OCI-LY3 (cell line): ENCODE results near the gene KCNMB1.

Experiments used
- H2AFZ ChIP-seq: fragments of 200-600, 300-600 bp; shearing (Covaris generic); 2 replicates; pipeline ENCODE4 v1.6.0; 2014; ENCODE audit warnings: antibody characterized with exemption, low read depth, low read length
- H3K27ac ChIP-seq: fragments of 200-600, 300-600 bp; sonication (generic); 2 replicates; pipeline ENCODE4 v1.5.1; 2014; ENCODE audit warnings: mild to moderate bottlenecking, low read length, moderate library complexity, mixed read lengths
- H3K27me3 ChIP-seq: fragments of 200-600, 300-600 bp; sonication (generic); 2 replicates; pipeline ENCODE4 v1.6.1; 2014; ENCODE audit warnings: low read depth, low read length, mixed read lengths
- H3K36me3 ChIP-seq: fragments of 200-600, 300-600 bp; sonication (generic); replicated peaks from 2 replicates; pipeline ENCODE3; 2014; ENCODE audit warnings: low read depth, low read length, mixed read lengths
- H3K4me1 ChIP-seq: fragments of 300-600, 200-600 bp; sonication (generic); 2 replicates; pipeline ENCODE4 v1.6.1; 2014; ENCODE audit warnings: low read length, mixed read lengths
- H3K4me2 ChIP-seq: fragments of 200-600, 300-600 bp; sonication (generic); 2 replicates; pipeline ENCODE4 v1.6.1; 2014; ENCODE audit warnings: low read length, mixed read lengths
- H3K4me3 ChIP-seq: fragments of 300-600, 200-600 bp; sonication (generic); 2 replicates; pipeline ENCODE4 v1.5.1; 2014; ENCODE audit warnings: antibody characterized with exemption, mild to moderate bottlenecking, low read length, moderate library complexity
- H3K79me2 ChIP-seq: fragments of 300-600, 200-600 bp; shearing (Covaris generic); 2 replicates; pipeline ENCODE4 v1.6.1; 2014; ENCODE audit warnings: mild to moderate bottlenecking, low read length, mixed read lengths
- H3K9ac ChIP-seq: fragments of 300-600, 200-600 bp; shearing (Covaris generic); 2 replicates; pipeline ENCODE4 v1.6.0; 2014; ENCODE audit warnings: mild to moderate bottlenecking, low read length, moderate library complexity
- H3K9me3 ChIP-seq: fragments of 200-600, 300-600 bp; shearing (Covaris generic); 2 replicates; pipeline ENCODE4 v1.6.1; 2014; ENCODE audit warnings: low read length, mixed read lengths; ENCODE audit not compliant: insufficient read depth
- H4K20me1 ChIP-seq: fragments of 200-600, 300-600 bp; sonication (generic); 2 replicates; pipeline ENCODE4 v1.6.1; 2016; ENCODE audit warnings: low read length, mixed read lengths; ENCODE audit not compliant: insufficient read depth
- CTCF ChIP-seq: fragments of 200-600, 300-600 bp; sonication (generic); IDR thresholded peaks from 2 replicates; pipeline ENCODE4 v1.5.1; 2014; ENCODE audit warnings: antibody characterized with exemption, low read length, low read depth
- EZH2phosphoT487 ChIP-seq: fragments of 200-600 bp; shearing (Covaris generic); IDR thresholded peaks from 2 replicates; pipeline ENCODE4 v1.6.1; 2018; ENCODE audit warnings: antibody characterized with exemption, mixed run types, low read depth

Gene KCNMB1

GRCh38 chr5:170389550-170389892 is 354 bp upstream of the KCNMB1 start:
- peak overlapping the region; percentile 29; the same call in 1 of the 2 replicates for H3K9ac ChIP-seq
- peak overlapping the region; percentile 79 for H2AFZ ChIP-seq
- no peak overlapping the region for H3K27ac ChIP-seq
- H3K4me3 ChIP-seq, result peak overlapping the region; percentile 44
- H3K4me2 ChIP-seq, result peak overlapping the region; percentile 52
- no peaks in the 10 kb centered on the region for H3K79me2 ChIP-seq
- H3K36me3 ChIP-seq, result no peaks in the 10 kb centered on the region
- no peak for TF ChIP-seq EZH2phosphoT487
- TF ChIP-seq CTCF, result no peak
- no peaks in the 10 kb centered on the region for H3K9me3 ChIP-seq
- H4K20me1 ChIP-seq, result no peaks in the 10 kb centered on the region
- H3K27me3 ChIP-seq, result peaks cover under 1% of the 10 kb centered on the region; the same call in 1 of the 2 replicates
- peaks cover 58% of the 10 kb centered on the region for H3K4me1 ChIP-seq

- Histone ChIP-seq H3K27ac (no peak overlapping the region), H3K9me3 (no peaks in the 10 kb centered on the region), H2AFZ (no peak overlapping the region), H4K20me1 (no peaks in the 10 kb centered on the region), H3K36me3 (no peaks in the 10 kb centered on the region), H3K4me2 (peak overlapping the region; percentile 52), H3K4me1 (peaks cover 48% of the 10 kb centered on the region), H3K9ac (no peak overlapping the region), H3K27me3 (no peaks in the 10 kb centered on the region), H3K79me2 (no peaks in the 10 kb centered on the region), H3K4me3 (peak overlapping the region; percentile 44; the same call in 1 of the 2 replicates)
- TF ChIP-seq EZH2phosphoT487 (no peak), CTCF (no peak)
Measured at GRCh38 chr5:170387775-170388639, 1.2 kb downstream of the KCNMB1 start.

GRCh38 chr5:170386743-170387395 is 2.3 kb downstream of the KCNMB1 start:
- no peaks in the 10 kb centered on the region for H3K27me3 ChIP-seq
- H3K9me3 ChIP-seq, result no peaks in the 10 kb centered on the region
- H4K20me1 ChIP-seq, result no peaks in the 10 kb centered on the region
- H2AFZ ChIP-seq, result 0 out of 2 replicates have a peak overlapping the region, but pooled peaks have one; percentile 1
- no peaks in the 10 kb centered on the region for H3K36me3 ChIP-seq
- H3K4me2 ChIP-seq, result peak overlapping the region; percentile 52
- H3K27ac ChIP-seq, result no peak overlapping the region
- no peak overlapping the region for H3K9ac ChIP-seq
- peaks cover 46% of the 10 kb centered on the region for H3K4me1 ChIP-seq
- no peaks in the 10 kb centered on the region for H3K79me2 ChIP-seq
- no peak for TF ChIP-seq EZH2phosphoT487
- TF ChIP-seq CTCF, result no peak
- no peak overlapping the region for H3K4me3 ChIP-seq

- H4K20me1 ChIP-seq, result no peaks in the 10 kb centered on the region
- TF ChIP-seq EZH2phosphoT487, result no peak
- no peak for TF ChIP-seq CTCF
- no peaks in the 10 kb centered on the region for H3K27me3 ChIP-seq
- H3K9ac ChIP-seq, result no peak overlapping the region
- no peaks in the 10 kb centered on the region for H3K9me3 ChIP-seq
- H3K27ac ChIP-seq, result no peak overlapping the region
- H3K4me1 ChIP-seq, result peaks cover 22% of the 10 kb centered on the region
- H3K79me2 ChIP-seq, result no peaks in the 10 kb centered on the region
- no peak overlapping the region for H3K4me3 ChIP-seq
- H2AFZ ChIP-seq, result no peak overlapping the region
- no peak overlapping the region for H3K4me2 ChIP-seq
- no peaks in the 10 kb centered on the region for H3K36me3 ChIP-seq
Measured at GRCh38 chr5:170383227-170383626, 5.9 kb downstream of the KCNMB1 start.
